IPS-11a (cell line): Measurements from ENCODE around the gene FRY.

Source experiments
- H3K4me3 ChIP-seq: one replicate; pipeline ENCODE4 v1.5.1; 2013; ENCODE audit warnings: low read depth, low read length, control low read depth

The FRY gene

GRCh38 chr13:32016119-32016518 is 15.5 kb upstream of the FRY start:
- no peak overlapping the region for H3K4me3 ChIP-seq

GRCh38 chr13:32016631-32017030 is 14.9 kb upstream of the FRY start:
- H3K4me3 ChIP-seq = no peak overlapping the region

GRCh38 chr13:32017474-32017873 is 14.1 kb upstream of the FRY start:
- H3K4me3 ChIP-seq = no peak overlapping the region

GRCh38 chr13:32019612-32020233 is 11.9 kb upstream of the FRY start:
- H3K4me3 ChIP-seq = no peak overlapping the region

- H3K4me3 ChIP-seq = no peak overlapping the region
These were observed 9.8 kb upstream of the FRY start for GRCh38 chr13:32021785-32022184.

- no peak overlapping the region for H3K4me3 ChIP-seq
These were observed 9.3 kb upstream of the FRY start for GRCh38 chr13:32022311-32022710.

- no peak overlapping the region for H3K4me3 ChIP-seq
These were observed 8.5 kb upstream of the FRY start for GRCh38 chr13:32023096-32023495.

- H3K4me3 ChIP-seq = no peak overlapping the region
These were observed 7.9 kb upstream of the FRY start for GRCh38 chr13:32023698-32024097.

GRCh38 chr13:32024750-32025149 is 6.8 kb upstream of the FRY start:
- H3K4me3 ChIP-seq = no peak overlapping the region

- no peak overlapping the region for H3K4me3 ChIP-seq
These were observed 5.8 kb upstream of the FRY start for GRCh38 chr13:32025730-32026129.

GRCh38 chr13:32026623-32027022 is 5.0 kb upstream of the FRY start:
- no peak overlapping the region for H3K4me3 ChIP-seq

GRCh38 chr13:32028711-32029110 is 2.9 kb upstream of the FRY start:
- no peak overlapping the region for H3K4me3 ChIP-seq

GRCh38 chr13:32029684-32030083 is 1.9 kb upstream of the FRY start:
- no peak overlapping the region for H3K4me3 ChIP-seq

GRCh38 chr13:32031815-32032370 is 319 bp downstream of the FRY start:
- H3K4me3 ChIP-seq = peak overlapping the region; percentile 42

- H3K4me3 ChIP-seq = no peak overlapping the region
These were observed 1.2 kb downstream of the FRY start for GRCh38 chr13:32032759-32033158.

- H3K4me3 ChIP-seq = no peak overlapping the region
These were observed 2.2 kb downstream of the FRY start for GRCh38 chr13:32033744-32034143.

- no peak overlapping the region for H3K4me3 ChIP-seq
These were observed 4.1 kb downstream of the FRY start for GRCh38 chr13:32035716-32036115.

GRCh38 chr13:32036126-32036695 is 4.6 kb downstream of the FRY start:
- no peak overlapping the region for H3K4me3 ChIP-seq

- H3K4me3 ChIP-seq = no peak overlapping the region
These were observed 5.2 kb downstream of the FRY start for GRCh38 chr13:32036757-32037156.

- no peak overlapping the region for H3K4me3 ChIP-seq
These were observed 5.9 kb downstream of the FRY start for GRCh38 chr13:32037471-32037870.

- H3K4me3 ChIP-seq = no peak overlapping the region
These were observed 6.8 kb downstream of the FRY start for GRCh38 chr13:32038343-32038742.

- H3K4me3 ChIP-seq = no peak overlapping the region
These were observed 7.5 kb downstream of the FRY start for GRCh38 chr13:32039056-32039455.

- no peak overlapping the region for H3K4me3 ChIP-seq
These were observed 8.0 kb downstream of the FRY start for GRCh38 chr13:32039528-32039927.
